Measurements from ENCODE around the gene SAG.
A peak's percentile ranks its signal among the peaks of the same experiment; 100 is the strongest.

The SAG gene

DNA sequence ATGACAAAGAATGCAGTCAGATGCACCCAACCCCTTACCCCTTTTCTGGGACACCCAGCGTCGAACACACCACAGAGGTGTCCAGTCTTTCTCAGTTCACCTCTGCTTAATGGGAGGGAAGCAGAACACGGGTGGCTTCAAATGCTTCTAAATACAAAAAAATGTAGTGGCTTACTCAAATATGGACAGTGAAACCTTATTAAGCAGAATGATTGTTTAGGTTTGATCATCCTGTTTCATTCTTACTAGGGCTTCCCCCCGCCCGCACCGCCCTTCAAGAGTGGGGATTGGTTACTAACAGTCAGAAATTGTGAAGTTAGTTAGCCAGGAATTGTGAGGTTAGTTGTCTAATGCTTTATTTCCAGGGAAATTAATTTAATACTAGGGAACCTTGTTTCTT, 34.5 kb upstream of the SAG start:
- no peak for DNase-seq (ENCODE audit: low read depth)
- TF ChIP-seq, protein P1, sequence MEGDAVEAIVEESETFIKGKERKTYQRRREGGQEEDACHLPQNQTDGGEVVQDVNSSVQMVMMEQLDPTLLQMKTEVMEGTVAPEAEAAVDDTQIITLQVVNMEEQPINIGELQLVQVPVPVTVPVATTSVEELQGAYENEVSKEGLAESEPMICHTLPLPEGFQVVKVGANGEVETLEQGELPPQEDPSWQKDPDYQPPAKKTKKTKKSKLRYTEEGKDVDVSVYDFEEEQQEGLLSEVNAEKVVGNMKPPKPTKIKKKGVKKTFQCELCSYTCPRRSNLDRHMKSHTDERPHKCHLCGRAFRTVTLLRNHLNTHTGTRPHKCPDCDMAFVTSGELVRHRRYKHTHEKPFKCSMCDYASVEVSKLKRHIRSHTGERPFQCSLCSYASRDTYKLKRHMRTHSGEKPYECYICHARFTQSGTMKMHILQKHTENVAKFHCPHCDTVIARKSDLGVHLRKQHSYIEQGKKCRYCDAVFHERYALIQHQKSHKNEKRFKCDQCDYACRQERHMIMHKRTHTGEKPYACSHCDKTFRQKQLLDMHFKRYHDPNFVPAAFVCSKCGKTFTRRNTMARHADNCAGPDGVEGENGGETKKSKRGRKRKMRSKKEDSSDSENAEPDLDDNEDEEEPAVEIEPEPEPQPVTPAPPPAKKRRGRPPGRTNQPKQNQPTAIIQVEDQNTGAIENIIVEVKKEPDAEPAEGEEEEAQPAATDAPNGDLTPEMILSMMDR (IDR thresholded peaks at IDR 0.05; ENCODE audit: control insufficient read depth, extremely low read depth, insufficient read depth): no peak
- H3K4me3 ChIP-seq (ENCODE audit: low read depth, low read length): no peak overlapping the region

DNA sequence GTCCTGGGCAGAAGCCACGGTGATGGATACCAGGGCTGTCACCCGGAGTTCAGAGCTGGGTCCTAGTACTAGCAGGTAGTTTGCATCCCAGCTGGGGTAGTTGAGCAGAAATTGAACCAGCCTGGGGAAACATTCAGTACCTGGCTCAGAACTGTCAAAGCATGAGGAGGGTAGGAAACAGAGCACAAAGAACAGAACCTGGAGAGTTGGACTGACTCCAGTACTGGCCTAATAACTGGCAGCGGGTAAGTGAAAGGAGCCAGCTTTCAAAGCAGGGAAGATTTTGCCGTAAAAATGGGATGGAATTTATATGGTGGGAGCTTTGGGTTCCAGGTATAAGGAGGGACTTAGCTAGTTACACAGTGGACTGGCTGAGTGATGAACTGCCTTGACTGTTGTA, 32.4 kb upstream of the SAG start:
- H3K4me3 ChIP-seq (ENCODE audit: low read depth, low read length): no peak overlapping the region
- no peak for DNase-seq (ENCODE audit: low read depth)
- TF ChIP-seq, protein P1 (IDR thresholded peaks at IDR 0.05; ENCODE audit: control insufficient read depth, extremely low read depth, insufficient read depth): no peak

DNA sequence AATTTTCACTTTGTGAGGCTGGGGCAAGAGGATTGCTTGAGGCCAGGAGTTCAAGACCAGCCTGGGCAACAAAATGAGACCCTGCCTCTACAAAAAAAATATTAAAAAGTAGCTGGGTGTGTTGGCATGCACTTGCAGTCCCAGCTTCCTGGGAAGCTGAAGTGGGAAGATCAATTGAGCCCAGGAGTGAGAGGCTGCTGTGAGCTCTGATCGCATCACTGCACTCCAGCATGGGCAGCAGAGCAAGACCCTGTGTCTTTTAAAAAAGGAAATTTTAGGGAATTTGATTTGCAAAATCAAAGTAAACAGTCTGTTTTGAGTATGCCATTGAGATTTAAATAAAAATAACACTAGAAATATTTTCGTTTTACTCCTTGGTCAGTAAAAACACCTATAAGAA, 28.7 kb upstream of the SAG start:
- TF ChIP-seq, protein P1 (IDR thresholded peaks at IDR 0.05; ENCODE audit: control insufficient read depth, extremely low read depth, insufficient read depth): no peak
- no peak overlapping the region for H3K4me3 ChIP-seq (ENCODE audit: low read depth, low read length)
- DNase-seq (ENCODE audit: low read depth): no peak

DNA sequence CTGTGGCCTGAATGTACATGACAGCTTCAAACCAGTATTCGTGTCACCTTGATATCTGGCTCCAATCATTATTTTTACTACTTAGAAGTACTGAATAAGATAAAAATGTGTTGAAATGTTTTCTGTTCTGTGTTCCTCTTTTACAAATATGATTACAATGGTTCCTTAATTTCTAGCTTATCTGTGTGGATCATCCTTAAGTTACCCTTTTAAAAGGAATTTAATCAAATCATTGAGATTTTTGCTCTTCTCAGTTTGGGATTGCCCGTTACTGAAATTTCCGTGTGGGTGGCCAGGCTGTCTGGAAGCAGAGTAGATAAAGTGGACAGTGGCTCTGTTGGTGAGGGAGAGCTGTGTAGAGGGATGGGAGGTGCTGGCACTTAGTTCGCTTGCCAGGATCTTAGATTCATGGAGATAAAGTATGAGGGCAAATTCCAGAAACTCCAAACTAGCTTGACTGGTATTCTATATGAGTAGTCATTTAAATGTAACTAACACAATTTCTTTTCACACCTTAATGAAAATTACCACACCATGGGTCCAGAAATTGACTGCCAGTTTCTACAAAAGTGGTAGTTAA, 27.4 kb upstream of the SAG start:
- H3K4me3 ChIP-seq (ENCODE audit: low read depth, low read length): no peak overlapping the region
- TF ChIP-seq, protein P1 (IDR thresholded peaks at IDR 0.05; ENCODE audit: control insufficient read depth, extremely low read depth, insufficient read depth): no peak
- DNase-seq (ENCODE audit: low read depth): peak; percentile 71

DNA sequence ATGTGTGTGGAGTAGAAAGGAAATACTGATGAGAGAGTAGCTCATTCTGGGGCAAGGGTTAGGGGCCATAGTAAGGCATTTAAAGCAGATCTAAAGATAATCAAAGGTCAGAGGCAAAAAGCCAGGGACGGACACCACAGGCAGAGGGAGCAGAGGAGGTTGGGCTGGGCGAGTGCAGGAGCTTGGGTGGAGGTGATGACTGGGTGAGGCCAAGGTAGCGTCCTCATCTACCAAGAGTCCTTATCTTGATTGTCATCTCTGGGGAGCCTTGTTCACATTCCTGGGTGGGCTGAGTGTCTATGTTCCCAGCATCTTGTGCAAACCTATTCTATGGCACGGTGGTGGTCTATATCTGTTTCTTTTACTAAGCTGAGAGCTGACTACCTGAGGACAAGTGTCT, 26.1 kb upstream of the SAG start:
- TF ChIP-seq, protein P1 (IDR thresholded peaks at IDR 0.05; ENCODE audit: control insufficient read depth, extremely low read depth, insufficient read depth): no peak
- no peak overlapping the region for H3K4me3 ChIP-seq (ENCODE audit: low read depth, low read length)
- no peak for DNase-seq (ENCODE audit: low read depth)

DNA sequence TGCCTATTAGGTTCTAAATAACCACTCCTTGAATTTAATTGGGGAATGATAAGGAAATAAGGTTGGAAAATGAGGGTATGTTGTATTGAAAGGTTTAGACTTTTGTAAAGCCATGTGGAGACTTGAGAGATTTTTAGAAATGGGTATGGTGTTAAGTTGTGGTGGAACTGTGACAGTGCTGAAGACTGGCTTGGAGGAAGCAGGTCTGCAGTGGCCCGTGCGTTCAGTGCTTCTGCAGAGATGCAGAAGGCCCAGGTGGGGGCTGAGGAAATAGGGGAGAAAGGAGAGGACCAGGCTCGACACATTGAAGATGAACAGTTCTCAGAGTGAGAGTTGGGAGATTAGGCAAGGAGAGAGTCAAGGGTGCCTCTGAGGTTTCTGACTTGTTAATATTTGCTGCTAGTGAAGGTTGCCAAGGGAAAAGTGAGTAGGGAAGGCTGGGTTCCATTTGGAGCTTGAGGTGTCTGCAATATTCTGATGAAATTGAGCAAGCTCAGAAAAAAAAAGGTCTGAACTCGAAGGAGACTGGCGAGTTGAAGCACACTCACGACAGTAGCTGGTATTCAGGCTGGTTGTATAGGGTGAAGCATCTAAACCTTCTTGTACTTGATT, 25.5 kb upstream of the SAG start:
- DNase-seq (ENCODE audit: low read depth): no peak
- TF ChIP-seq, protein P1 (IDR thresholded peaks at IDR 0.05; ENCODE audit: control insufficient read depth, extremely low read depth, insufficient read depth): no peak
- no peak overlapping the region for H3K4me3 ChIP-seq (ENCODE audit: low read depth, low read length)

DNA sequence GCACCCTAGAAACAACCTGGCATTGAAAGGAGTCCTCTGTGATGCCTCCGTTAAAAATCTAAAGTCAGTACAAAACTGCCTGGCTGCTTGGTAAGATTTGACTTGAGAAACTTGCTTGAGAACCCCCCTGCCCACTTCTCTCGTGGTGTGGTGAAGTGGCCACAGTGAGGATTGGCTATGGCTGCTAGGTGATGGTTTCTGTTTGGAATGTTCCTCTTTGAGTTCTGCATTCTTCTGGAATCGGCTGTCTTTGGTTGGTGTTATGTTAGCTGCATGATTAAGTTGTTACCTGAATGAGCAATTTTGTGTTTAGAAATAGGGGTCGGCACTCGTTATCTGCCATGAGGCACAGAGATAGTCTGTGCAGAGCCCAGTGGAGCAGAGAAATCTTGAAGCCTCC, 21.7 kb upstream of the SAG start:
- TF ChIP-seq, protein P1 (IDR thresholded peaks at IDR 0.05; ENCODE audit: control insufficient read depth, extremely low read depth, insufficient read depth): no peak
- no peak overlapping the region for H3K4me3 ChIP-seq (ENCODE audit: low read depth, low read length)
- no peak for DNase-seq (ENCODE audit: low read depth)
